K562 (cell line): ENCODE results near the gene SERPINB2. TPM values are rescaled to one million over a fixed set of nuclear protein-coding genes. Genes with fewer than 3 reads are reported as not detected.

Experiments
- LARP7 ChIP-seq: fragments of 450-650 bp; IDR thresholded peaks from 2 replicates; pipeline ENCODE4 v1.6.1; 2016
- ZBTB40 ChIP-seq, 2 experiments: fragments of 450-650 bp in 1 of 2; sonication (generic) in 1 of 2; formaldehyde crosslinking in 1 of 2; IDR thresholded peaks; 2 replicates each; pipeline versions ENCODE4 v1.7.1 to v1.9.0; 2016 to 2022; ENCODE audit warnings: inconsistent platforms in 1 of 2, mild to moderate bottlenecking in 1 of 2, missing genetic modification reagents in 1 of 2
- polyA plus RNA-seq, 8 experiments: library from polyadenylated mRNA; depleted of rRNA in 4 of 8; stranded (reverse) in 5 of 8; unstranded in 3 of 8; fragments of >200 nt; fragmentation: Nextera tagmentation in 2 of 8; fragmentation: Illumina TruSeq in 1 of 8; extraction: Ambion mirVana in 2 of 8; extraction: Trizol in 1 of 8; gene quantifications; 2 replicates each; pipeline versions ENCODE4 v1.2.1 to v1.2.3, GENCODE V29; 2011 to 2014; ENCODE audit warnings: inconsistent platforms in 1 of 8, missing spikeins in 1 of 8
- total RNA-seq, 7 experiments: library from RNA; depleted of rRNA in 6 of 7; stranded (reverse); fragments of >200 nt in 6 of 7; fragmentation: Illumina TruSeq in 2 of 7; extraction: Trizol in 2 of 7; gene quantifications; 2 replicates each; pipeline versions ENCODE4 v1.2.1 to v1.2.3, GENCODE V29; 2011 to 2021; ENCODE audit warnings: low replicate concordance in 1 of 7

The SERPINB2 gene
- total and polyA plus RNA-seq, 9 of the 15 experiments (the other 6 are each of a cell fraction or from before 2014, with no cell fraction given) = 0.03 to 0.13 (median 0.09) TPM; not detected in 5

GRCh38 chr18:63878925-63879324 is 8.6 kb upstream of the SERPINB2 start (continued):
- TF ChIP-seq ZBTB40 (IDR thresholded peaks at IDR 0.05) (no peak), ZBTB40 (CRISPR knock-in tag; IDR thresholded peaks at IDR 0.05) (no peak), LARP7 (no peak)
- TF ChIP-seq, all 486 proteins: peak for 0
